ENCODE data around the gene ATP5PD. TPM values are rescaled to one million over a fixed set of nuclear protein-coding genes. Genes with fewer than 3 reads are reported as not detected.
A peak's percentile ranks its signal among the peaks of the same experiment; 100 is the strongest.
"Not testable (repeated sequence)": the region's sequence is repeated elsewhere in the genome, so short reads cannot be mapped to it uniquely, and the experiment has no call there.

ATP5PD gene
- total RNA-seq, 1 experiment from 2014 or later: 344 TPM

GRCh38 chr17:75006653-75007052 lies 40.1 kb downstream of the ATP5PD start:
- Mint-ChIP-seq H3K9me3 (no peaks in the 10 kb centered on the region), H3K27ac (0 out of 7 replicates have a peak overlapping the region, but pooled peaks of 1 of the 3 experiments have one; percentile 8), H3K27me3 (ENCODE audit: low read depth) (peaks cover 2% of the 10 kb centered on the region; the same call in 1 of the 2 replicates), H3K4me1 (peaks cover 8 to 10% of the 10 kb centered on the region in 2 experiments), H3K4me3 (no peak overlapping the region), H3K36me3 (ENCODE audit: insufficient read depth in 1 of 3, low read depth in 3 of 3) (peaks cover 8 to 31% (median 25%) of the 10 kb centered on the region in 3 experiments; a peak in 6 of 7 replicates)
- no peak overlapping the region for H3K4ac ChIP-seq (ENCODE audit: low read depth, low read length)
- no peak overlapping the region for H3K56ac ChIP-seq (ENCODE audit: insufficient read length, low read depth, low read length)
- no peak overlapping the region for H4K8ac ChIP-seq (replicated peaks; ENCODE audit: insufficient read length, low read depth, low read length)
- H3K4me1 ChIP-seq (ENCODE audit: insufficient read depth, low read length): no peaks in the 10 kb centered on the region
- H2BK12ac ChIP-seq (ENCODE audit: insufficient read length, low read depth, low read length): no peak overlapping the region
- no peak overlapping the region for H2BK5ac ChIP-seq (ENCODE audit: insufficient read length, low read length)
- no peak overlapping the region for H2BK120ac ChIP-seq (ENCODE audit: low read depth, low read length, poor library complexity, severe bottlenecking)
- H2BK20ac ChIP-seq (ENCODE audit: low read depth, low read length, poor library complexity, severe bottlenecking): no peak overlapping the region
- no peaks in the 10 kb centered on the region for H3K27me3 ChIP-seq (ENCODE audit: insufficient read depth, low read length)
- DNase-seq: no peak
- no peaks in the 10 kb centered on the region for H3K23me2 ChIP-seq (ENCODE audit: insufficient read length, low read depth, low read length, poor library complexity, severe bottlenecking)
- no peaks in the 10 kb centered on the region for H3K9me3 ChIP-seq (ENCODE audit: control insufficient read depth, low read depth, low read length)
- H3K18ac ChIP-seq (ENCODE audit: insufficient read length, low read depth, low read length): no peak overlapping the region
- no peaks in the 10 kb centered on the region for H3K79me1 ChIP-seq (ENCODE audit: insufficient read depth, low read depth, low read length, poor library complexity, severe bottlenecking)
- H3K23ac ChIP-seq (ENCODE audit: insufficient read length, low read depth, low read length): no peak overlapping the region
- no peak overlapping the region for H3K14ac ChIP-seq (ENCODE audit: insufficient read depth, low read length)
- no peak overlapping the region for H2AFZ ChIP-seq (ENCODE audit: low read length)
- no peaks in the 10 kb centered on the region for H4K20me1 ChIP-seq (ENCODE audit: control insufficient read depth, insufficient read depth, insufficient read length)
- no CpG with 5 or more reads among the region's 5 CpGs for WGBS (ENCODE audit: extremely low coverage, insufficient read length, low lambda C conversion rate)
- no peak overlapping the region for H2BK15ac ChIP-seq (ENCODE audit: low read depth, low read length)
- no peak overlapping the region for H3K9ac ChIP-seq (ENCODE audit: extremely low read depth, insufficient read length, low read length)
- H3T11ph ChIP-seq (ENCODE audit: low read length): no peak overlapping the region
- no peak overlapping the region for H3K27ac ChIP-seq (ENCODE audit: insufficient read length, low read depth, low read length)
- TF ChIP-seq CTCF (conservative IDR thresholded peaks at IDR 0.05): no peak
- no peak overlapping the region for H4K91ac ChIP-seq (ENCODE audit: insufficient read length, low read depth, low read length)
- no peak overlapping the region for H2AK5ac ChIP-seq (ENCODE audit: insufficient read length, low read length)
- H4K5ac ChIP-seq (ENCODE audit: insufficient read length, low read depth, low read length): no peak overlapping the region
- H3K79me2 ChIP-seq (ENCODE audit: insufficient read depth, low read length): no peaks in the 10 kb centered on the region
- no peak overlapping the region for H3K4me2 ChIP-seq (ENCODE audit: insufficient read depth, insufficient read length, low read length)

- H2BK120ac ChIP-seq (ENCODE audit: low read depth, low read length, poor library complexity, severe bottlenecking); H4K8ac ChIP-seq (replicated peaks; ENCODE audit: insufficient read length, low read depth, low read length); H3K23ac ChIP-seq (ENCODE audit: insufficient read length, low read depth, low read length); H3K9me3 ChIP-seq (ENCODE audit: control insufficient read depth, low read depth, low read length); DNase-seq; H3K18ac ChIP-seq (ENCODE audit: insufficient read length, low read depth, low read length); H2BK20ac ChIP-seq (ENCODE audit: low read depth, low read length, poor library complexity, severe bottlenecking); H4K5ac ChIP-seq (ENCODE audit: insufficient read length, low read depth, low read length); H3K23me2 ChIP-seq (ENCODE audit: insufficient read length, low read depth, low read length, poor library complexity, severe bottlenecking); H2BK5ac ChIP-seq (ENCODE audit: insufficient read length, low read length); H3K4me2 ChIP-seq (ENCODE audit: insufficient read depth, insufficient read length, low read length); H2AFZ ChIP-seq (ENCODE audit: low read length); H3K79me1 ChIP-seq (ENCODE audit: insufficient read depth, low read depth, low read length, poor library complexity, severe bottlenecking); H4K91ac ChIP-seq (ENCODE audit: insufficient read length, low read depth, low read length); H3K14ac ChIP-seq (ENCODE audit: insufficient read depth, low read length); H2BK15ac ChIP-seq (ENCODE audit: low read depth, low read length); H3T11ph ChIP-seq (ENCODE audit: low read length); H3K27me3 ChIP-seq (ENCODE audit: insufficient read depth, low read length); H3K4me3 Mint-ChIP-seq; H3K27me3 Mint-ChIP-seq (ENCODE audit: low read depth); H3K79me2 ChIP-seq (ENCODE audit: insufficient read depth, low read length); H3K56ac ChIP-seq (ENCODE audit: insufficient read length, low read depth, low read length); H3K27ac ChIP-seq (ENCODE audit: insufficient read length, low read depth, low read length); H3K9ac ChIP-seq (ENCODE audit: extremely low read depth, insufficient read length, low read length); H3K4me1 Mint-ChIP-seq; H3K27ac Mint-ChIP-seq; H3K4ac ChIP-seq (ENCODE audit: low read depth, low read length); H2BK12ac ChIP-seq (ENCODE audit: insufficient read length, low read depth, low read length); H4K20me1 ChIP-seq (ENCODE audit: control insufficient read depth, insufficient read depth, insufficient read length); H2AK5ac ChIP-seq (ENCODE audit: insufficient read length, low read length); H3K9me3 Mint-ChIP-seq; H3K4me1 ChIP-seq (ENCODE audit: insufficient read depth, low read length): not testable (repeated sequence)
- no CpG with 5 or more reads among the region's 6 CpGs for WGBS (ENCODE audit: extremely low coverage, insufficient read length, low lambda C conversion rate)
- peaks cover 11 to 37% (median 30%) of the 10 kb centered on the region in 3 experiments; a peak in 6 of 7 replicates for H3K36me3 Mint-ChIP-seq (ENCODE audit: insufficient read depth in 1 of 3, low read depth in 3 of 3)
Measured at GRCh38 chr17:75006084-75006483, 40.7 kb downstream of the ATP5PD start.
